ENCODE data around the gene BSND. TPM values are rescaled to one million over a fixed set of nuclear protein-coding genes. Genes with fewer than 3 reads are reported as not detected.

BSND gene
- polyA plus RNA-seq, 3 donors = 4.0 to 4.5 (median 4.5) TPM

GRCh38 chr1:55045430-55045829 lies 46.7 kb downstream of the BSND start:
- no peak for DNase-seq

- no peak for DNase-seq
Measured at GRCh38 chr1:55046871-55047270, 48.1 kb downstream of the BSND start.

GRCh38 chr1:55047611-55048010 lies 48.9 kb downstream of the BSND start:
- DNase-seq = no peak

- no peak for DNase-seq
Measured at GRCh38 chr1:55048453-55049270, 49.9 kb downstream of the BSND start.

- no peak for DNase-seq
Measured at GRCh38 chr1:55049271-55049913, 50.7 kb downstream of the BSND start.

- no peak for DNase-seq
Measured at GRCh38 chr1:55049914-55050278, 51.2 kb downstream of the BSND start.

GRCh38 chr1:55050283-55050682 lies 51.5 kb downstream of the BSND start:
- DNase-seq = no peak

GRCh38 chr1:55051169-55051568 lies 52.4 kb downstream of the BSND start:
- no peak for DNase-seq

- no peak for DNase-seq
Measured at GRCh38 chr1:55051621-55052020, 52.9 kb downstream of the BSND start.

- DNase-seq = no peak
Measured at GRCh38 chr1:55052221-55053142, 53.7 kb downstream of the BSND start.

GRCh38 chr1:55053265-55053954 lies 54.7 kb downstream of the BSND start:
- no peak for DNase-seq

GRCh38 chr1:55054396-55054795 lies 55.7 kb downstream of the BSND start:
- DNase-seq = no peak

GRCh38 chr1:55055084-55055882 lies 56.5 kb downstream of the BSND start:
- DNase-seq = no peak

GRCh38 chr1:55055951-55056631 lies 57.4 kb downstream of the BSND start:
- DNase-seq = no peak

- DNase-seq = no peak
Measured at GRCh38 chr1:55056632-55056992, 57.9 kb downstream of the BSND start.

- DNase-seq = no peak
Measured at GRCh38 chr1:55057270-55057955, 58.7 kb downstream of the BSND start.

GRCh38 chr1:55057956-55058298 lies 59.2 kb downstream of the BSND start:
- DNase-seq = no peak

GRCh38 chr1:55059302-55060132 lies 60.8 kb downstream of the BSND start:
- DNase-seq = no peak
